GM12875 (cell line): ENCODE data around the gene FAM151A.

Experiments
- H3K4me3 ChIP-seq: one replicate; pipeline ENCODE4 v1.5.1; 2011; ENCODE audit warnings: low read depth, low read length, control low read depth
- CTCF ChIP-seq: IDR thresholded peaks from 2 replicates; pipeline ENCODE4 v1.5.1; 2011; ENCODE audit warnings: low read depth, mild to moderate bottlenecking, control low read depth, inconsistent platforms, low read length, moderate library complexity, borderline replicate concordance; ENCODE audit not compliant: insufficient read depth

Gene FAM151A

GRCh38 chr1:54591127-54591756 lies 32.1 kb downstream of the FAM151A start:
- TF ChIP-seq CTCF: no peak
- no peak overlapping the region for H3K4me3 ChIP-seq

GRCh38 chr1:54588377-54588776 lies 34.9 kb downstream of the FAM151A start:
- no peak for TF ChIP-seq CTCF
- H3K4me3 ChIP-seq: no peak overlapping the region

- no peak for TF ChIP-seq CTCF
- no peak overlapping the region for H3K4me3 ChIP-seq
Measured at GRCh38 chr1:54585181-54586066, 37.9 kb downstream of the FAM151A start.

- H3K4me3 ChIP-seq: no peak overlapping the region
- TF ChIP-seq CTCF: no peak
Measured at GRCh38 chr1:54584575-54584974, 38.8 kb downstream of the FAM151A start.

GRCh38 chr1:54583871-54584270 lies 39.5 kb downstream of the FAM151A start:
- TF ChIP-seq CTCF: no peak

GRCh38 chr1:54583307-54583686 lies 40.0 kb downstream of the FAM151A start:
- TF ChIP-seq CTCF: no peak
- H3K4me3 ChIP-seq: no peak overlapping the region

More at GRCh38 chr1:54583871-54584270, 39.5 kb downstream of the FAM151A start:
- no peak overlapping the region for H3K4me3 ChIP-seq

GRCh38 chr1:54582566-54583306 lies 40.6 kb downstream of the FAM151A start:
- TF ChIP-seq CTCF: no peak

More at GRCh38 chr1:54582566-54583306, 40.6 kb downstream of the FAM151A start:
- no peak overlapping the region for H3K4me3 ChIP-seq
